Panc1 (cell line): Measurements from ENCODE around the gene SBF1.

Experiments used
- POLR2AphosphoS5 ChIP-seq: IDR thresholded peaks from 2 replicates; pipeline ENCODE4 v1.6.1; 2012; ENCODE audit warnings: mild to moderate bottlenecking, low read depth, low read length, moderate library complexity
- TF ChIP-seq, protein P1 (sequence below), 2 experiments: IDR thresholded peaks; 2 replicates each; pipeline ENCODE4 v1.6.1; 2011 to 2012; ENCODE audit warnings: low read depth in 2 of 2, control low read depth in 1 of 2, low read length in 1 of 2, mild to moderate bottlenecking in 1 of 2, moderate library complexity in 1 of 2; ENCODE audit not compliant: insufficient read depth in 1 of 2
- TF ChIP-seq, protein P2 (sequence below): fragments of 450-650 bp; IDR thresholded peaks from 2 replicates; pipeline ENCODE4 v1.5.1; 2017; ENCODE audit warnings: mild to moderate bottlenecking

GRCh38 chr22:50479721-50480120, 4.9 kb upstream of the SBF1 start:
- TF ChIP-seq, protein P1, sequence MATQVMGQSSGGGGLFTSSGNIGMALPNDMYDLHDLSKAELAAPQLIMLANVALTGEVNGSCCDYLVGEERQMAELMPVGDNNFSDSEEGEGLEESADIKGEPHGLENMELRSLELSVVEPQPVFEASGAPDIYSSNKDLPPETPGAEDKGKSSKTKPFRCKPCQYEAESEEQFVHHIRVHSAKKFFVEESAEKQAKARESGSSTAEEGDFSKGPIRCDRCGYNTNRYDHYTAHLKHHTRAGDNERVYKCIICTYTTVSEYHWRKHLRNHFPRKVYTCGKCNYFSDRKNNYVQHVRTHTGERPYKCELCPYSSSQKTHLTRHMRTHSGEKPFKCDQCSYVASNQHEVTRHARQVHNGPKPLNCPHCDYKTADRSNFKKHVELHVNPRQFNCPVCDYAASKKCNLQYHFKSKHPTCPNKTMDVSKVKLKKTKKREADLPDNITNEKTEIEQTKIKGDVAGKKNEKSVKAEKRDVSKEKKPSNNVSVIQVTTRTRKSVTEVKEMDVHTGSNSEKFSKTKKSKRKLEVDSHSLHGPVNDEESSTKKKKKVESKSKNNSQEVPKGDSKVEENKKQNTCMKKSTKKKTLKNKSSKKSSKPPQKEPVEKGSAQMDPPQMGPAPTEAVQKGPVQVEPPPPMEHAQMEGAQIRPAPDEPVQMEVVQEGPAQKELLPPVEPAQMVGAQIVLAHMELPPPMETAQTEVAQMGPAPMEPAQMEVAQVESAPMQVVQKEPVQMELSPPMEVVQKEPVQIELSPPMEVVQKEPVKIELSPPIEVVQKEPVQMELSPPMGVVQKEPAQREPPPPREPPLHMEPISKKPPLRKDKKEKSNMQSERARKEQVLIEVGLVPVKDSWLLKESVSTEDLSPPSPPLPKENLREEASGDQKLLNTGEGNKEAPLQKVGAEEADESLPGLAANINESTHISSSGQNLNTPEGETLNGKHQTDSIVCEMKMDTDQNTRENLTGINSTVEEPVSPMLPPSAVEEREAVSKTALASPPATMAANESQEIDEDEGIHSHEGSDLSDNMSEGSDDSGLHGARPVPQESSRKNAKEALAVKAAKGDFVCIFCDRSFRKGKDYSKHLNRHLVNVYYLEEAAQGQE (IDR thresholded peaks at IDR 0.05; ENCODE audit: insufficient read depth in 1 of 2, low read depth in 2 of 2, low read length in 1 of 2), result no peak
- TF ChIP-seq, protein P2, sequence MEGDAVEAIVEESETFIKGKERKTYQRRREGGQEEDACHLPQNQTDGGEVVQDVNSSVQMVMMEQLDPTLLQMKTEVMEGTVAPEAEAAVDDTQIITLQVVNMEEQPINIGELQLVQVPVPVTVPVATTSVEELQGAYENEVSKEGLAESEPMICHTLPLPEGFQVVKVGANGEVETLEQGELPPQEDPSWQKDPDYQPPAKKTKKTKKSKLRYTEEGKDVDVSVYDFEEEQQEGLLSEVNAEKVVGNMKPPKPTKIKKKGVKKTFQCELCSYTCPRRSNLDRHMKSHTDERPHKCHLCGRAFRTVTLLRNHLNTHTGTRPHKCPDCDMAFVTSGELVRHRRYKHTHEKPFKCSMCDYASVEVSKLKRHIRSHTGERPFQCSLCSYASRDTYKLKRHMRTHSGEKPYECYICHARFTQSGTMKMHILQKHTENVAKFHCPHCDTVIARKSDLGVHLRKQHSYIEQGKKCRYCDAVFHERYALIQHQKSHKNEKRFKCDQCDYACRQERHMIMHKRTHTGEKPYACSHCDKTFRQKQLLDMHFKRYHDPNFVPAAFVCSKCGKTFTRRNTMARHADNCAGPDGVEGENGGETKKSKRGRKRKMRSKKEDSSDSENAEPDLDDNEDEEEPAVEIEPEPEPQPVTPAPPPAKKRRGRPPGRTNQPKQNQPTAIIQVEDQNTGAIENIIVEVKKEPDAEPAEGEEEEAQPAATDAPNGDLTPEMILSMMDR, result no peak
- TF ChIP-seq POLR2AphosphoS5, result no peak
